ENCODE data around the gene TBL3. TPM values are rescaled to one million over a fixed set of nuclear protein-coding genes. Genes with fewer than 3 reads are reported as not detected.

The TBL3 gene
- total RNA-seq, 1 experiment from 2014 or later: 27.9 TPM

DNA sequence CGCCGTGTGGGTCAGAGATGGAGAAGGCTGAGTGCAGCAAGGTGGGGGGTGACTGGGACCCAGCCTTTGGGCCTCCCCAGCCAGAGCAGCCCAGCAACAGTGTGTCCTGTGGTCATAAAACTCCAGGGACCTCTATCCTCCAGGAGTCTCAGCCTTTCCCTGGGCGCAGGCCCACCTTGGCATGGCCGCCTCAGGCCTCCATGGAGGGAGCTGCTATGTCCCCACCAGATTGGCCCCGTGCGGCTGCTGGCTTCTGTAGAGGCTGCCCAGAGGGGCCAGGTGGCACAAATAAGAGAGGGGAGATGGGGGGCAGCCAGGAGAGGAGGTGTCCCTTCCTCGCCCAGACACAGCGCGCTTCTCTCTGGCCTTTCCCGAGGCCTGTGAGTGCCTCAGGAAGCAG is 15.3 kb downstream of the TBL3 start:
- in situ Hi-C loops (cut with HindIII; ENCODE audit: low pct_unique_long_range_greater_than_20kb, low sequenced_read_pairs): no loop called here
- DNase-seq (ENCODE audit: low read depth, low spot score): no peak

DNA sequence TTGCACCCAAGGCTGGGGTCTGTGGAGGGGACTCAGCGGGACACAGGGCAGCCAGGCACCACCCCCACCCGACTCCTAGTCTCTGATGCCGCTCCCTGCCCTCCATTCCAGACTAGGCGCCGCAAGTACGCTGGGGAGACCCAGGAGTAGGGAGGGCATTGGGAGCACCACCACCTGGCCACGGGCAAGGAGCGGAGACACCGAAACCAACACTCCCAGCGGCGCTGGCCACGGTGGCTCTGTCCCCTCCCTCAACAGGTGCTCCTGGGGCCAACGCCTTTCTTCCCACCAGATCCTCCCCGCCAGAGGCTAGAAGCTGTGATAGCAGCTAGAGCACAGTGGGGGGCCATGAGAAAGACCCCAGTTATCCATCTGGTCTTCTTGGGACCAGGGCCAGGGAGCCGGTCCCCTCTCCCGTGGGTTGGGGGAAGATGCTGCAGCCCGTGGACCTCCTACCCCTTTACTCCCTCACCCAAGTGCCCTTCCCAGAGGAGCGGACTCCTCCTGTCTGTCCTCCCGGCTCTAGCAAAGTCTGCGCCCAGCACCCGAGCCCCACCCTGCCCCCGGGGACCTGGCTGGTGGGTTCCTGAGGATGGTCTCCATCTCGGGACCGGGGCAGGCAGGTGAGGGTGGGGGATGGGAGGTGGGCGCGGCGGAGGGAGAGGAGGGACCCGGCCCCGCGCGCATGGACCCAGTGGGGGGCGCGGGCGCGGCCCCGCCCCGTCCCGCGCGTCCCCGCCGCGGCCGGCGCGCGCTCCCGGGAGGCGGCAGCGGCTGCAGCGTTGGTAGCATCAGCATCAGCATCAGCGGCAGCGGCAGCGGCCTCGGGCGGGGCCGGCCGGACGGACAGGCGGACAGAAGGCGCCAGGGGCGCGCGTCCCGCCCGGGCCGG is 17.6 kb downstream of the TBL3 start, which contains the start of gene SYNGR3:
Gene SYNGR3, plus strand, starts transcription at position 762 of the 892 bp plus-strand sequence. CDS start 133 bp downstream, outside the sequence.
- DNase-seq (ENCODE audit: low read depth, low spot score): no peak
- in situ Hi-C loops (cut with HindIII; ENCODE audit: low pct_unique_long_range_greater_than_20kb, low sequenced_read_pairs): no loop called here

DNA sequence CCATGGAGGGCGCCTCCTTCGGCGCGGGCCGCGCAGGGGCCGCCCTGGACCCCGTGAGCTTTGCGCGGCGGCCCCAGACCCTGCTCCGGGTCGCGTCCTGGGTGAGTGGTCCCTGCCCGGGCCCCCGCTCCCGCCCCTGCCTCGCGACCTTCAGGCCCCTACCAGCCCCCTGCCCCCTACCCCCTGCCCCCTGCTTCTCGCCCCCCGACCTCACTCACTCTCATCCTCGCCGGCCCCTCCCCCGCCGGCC is 18.2 kb downstream of the TBL3 start:
- no peak for DNase-seq (ENCODE audit: low read depth, low spot score)
- in situ Hi-C loops (cut with HindIII; ENCODE audit: low pct_unique_long_range_greater_than_20kb, low sequenced_read_pairs): no loop called here

DNA sequence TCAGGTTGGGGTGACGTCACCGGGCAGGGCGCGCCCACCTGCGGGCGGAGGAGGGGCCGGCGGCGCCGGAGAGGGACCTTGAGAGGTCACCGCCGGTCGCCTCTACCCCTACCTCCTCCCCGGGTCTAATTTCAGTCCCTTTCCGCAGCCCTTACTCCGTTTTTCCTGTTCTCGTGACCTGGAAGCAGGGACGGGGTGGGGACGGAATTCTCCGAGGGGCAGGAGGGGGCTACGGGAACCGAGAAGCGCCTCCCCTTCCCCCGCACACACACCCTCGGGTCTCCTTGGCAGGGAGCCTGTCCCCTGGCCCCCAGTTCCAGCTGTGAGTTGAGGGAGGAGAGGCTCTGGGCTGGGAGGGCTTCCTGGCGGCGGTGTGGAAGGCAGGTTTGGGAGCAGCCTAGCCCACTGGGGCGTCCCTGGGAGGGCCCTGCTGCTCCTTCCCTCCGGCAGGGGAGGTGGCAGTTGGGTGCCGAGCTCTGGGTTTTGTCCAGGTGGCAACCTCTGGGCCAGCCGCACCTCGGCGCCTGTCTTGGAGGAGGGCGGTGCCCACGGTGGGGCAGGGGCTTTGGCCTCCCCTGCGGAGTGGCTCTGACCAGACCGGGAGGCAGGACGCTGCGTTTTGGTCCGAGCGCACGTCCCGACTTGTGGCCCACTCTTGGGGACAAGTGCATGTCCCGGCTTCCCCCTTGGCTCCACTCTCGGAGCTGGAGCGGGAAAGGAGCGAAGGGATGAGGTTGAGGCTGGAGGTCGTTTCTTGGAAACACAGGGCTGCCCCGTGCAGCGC is 18.7 kb downstream of the TBL3 start:
- DNase-seq (ENCODE audit: low read depth, low spot score): no peak
- in situ Hi-C loops (cut with HindIII; ENCODE audit: low pct_unique_long_range_greater_than_20kb, low sequenced_read_pairs): no loop called here

DNA sequence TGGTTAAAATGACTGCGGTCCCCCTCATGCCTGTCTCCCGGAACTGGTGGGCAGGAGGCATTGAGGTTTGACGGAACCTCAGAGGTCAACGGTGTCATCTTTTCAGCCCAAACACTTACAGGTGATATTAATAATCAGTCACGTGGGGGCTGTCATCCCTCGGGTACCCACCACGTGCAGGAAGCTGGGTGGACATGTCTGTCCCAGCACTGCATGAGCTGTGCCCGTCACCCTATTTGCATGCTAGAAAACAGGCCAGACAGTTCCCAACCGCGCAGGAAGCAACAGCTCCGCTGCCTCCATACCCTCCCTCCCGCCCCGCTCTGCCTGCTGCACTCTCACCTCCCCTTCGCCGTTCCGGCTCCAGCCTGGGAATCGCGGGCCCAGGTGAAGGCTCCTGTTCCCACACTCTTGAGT is 19.3 kb downstream of the TBL3 start:
- in situ Hi-C loops (cut with HindIII; ENCODE audit: low pct_unique_long_range_greater_than_20kb, low sequenced_read_pairs): no loop called here
- no peak for DNase-seq (ENCODE audit: low read depth, low spot score)

DNA sequence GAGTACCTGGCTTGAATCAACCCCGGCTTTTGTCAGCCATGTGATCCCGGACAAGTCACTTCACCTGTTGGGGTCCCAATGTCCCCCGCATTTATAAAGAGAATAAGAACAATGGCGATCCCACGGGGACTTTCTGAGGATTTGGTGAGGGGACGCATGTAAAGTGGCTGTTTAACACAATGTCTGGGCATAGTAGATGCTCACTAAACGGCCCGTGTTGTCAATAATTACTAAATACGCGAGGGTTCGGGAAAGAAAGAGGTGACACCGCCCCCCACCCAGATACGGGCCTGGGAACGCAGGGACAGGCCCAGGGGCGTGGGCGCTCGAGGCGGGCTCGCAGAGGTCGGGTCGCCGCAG is 19.7 kb downstream of the TBL3 start:
- no peak for DNase-seq (ENCODE audit: low read depth, low spot score)

DNA sequence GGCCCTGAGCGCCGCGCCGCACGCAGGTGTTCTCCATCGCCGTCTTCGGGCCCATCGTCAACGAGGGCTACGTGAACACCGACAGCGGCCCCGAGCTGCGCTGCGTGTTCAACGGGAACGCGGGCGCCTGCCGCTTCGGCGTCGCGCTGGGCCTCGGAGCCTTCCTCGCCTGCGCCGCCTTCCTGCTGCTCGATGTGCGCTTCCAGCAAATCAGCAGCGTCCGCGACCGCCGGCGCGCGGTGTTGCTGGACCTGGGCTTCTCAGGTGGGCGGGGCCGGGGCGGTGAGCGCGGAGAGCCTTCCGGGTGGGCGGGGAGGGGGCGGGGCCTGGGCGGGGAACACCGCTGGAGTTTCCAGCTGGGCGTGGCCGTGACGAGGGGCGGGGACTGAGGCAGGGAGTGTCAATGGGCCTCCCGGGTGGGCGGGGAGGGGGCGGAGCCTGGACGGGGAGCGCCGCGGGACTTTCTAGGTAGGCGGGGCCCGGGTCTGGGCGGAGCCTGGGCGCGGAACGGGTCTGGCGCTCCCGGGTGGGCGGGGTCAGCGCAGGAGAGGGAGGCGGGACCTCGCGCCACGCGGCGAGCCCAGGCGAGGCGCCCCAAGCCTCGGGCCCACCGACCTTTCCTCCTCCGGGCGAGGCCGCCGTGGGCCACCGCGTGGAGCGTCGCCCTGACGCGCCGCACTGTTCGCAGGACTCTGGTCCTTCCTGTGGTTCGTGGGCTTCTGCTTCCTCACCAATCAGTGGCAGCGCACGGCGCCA is 20.3 kb downstream of the TBL3 start:
- peak; percentile 73 for DNase-seq (ENCODE audit: low read depth, low spot score)
- in situ Hi-C loops (cut with HindIII; ENCODE audit: low pct_unique_long_range_greater_than_20kb, low sequenced_read_pairs): no loop called here

More for the DNA sequence above, 19.7 kb downstream of the TBL3 start:
- in situ Hi-C loops (cut with HindIII; ENCODE audit: low pct_unique_long_range_greater_than_20kb, low sequenced_read_pairs): no loop called here

DNA sequence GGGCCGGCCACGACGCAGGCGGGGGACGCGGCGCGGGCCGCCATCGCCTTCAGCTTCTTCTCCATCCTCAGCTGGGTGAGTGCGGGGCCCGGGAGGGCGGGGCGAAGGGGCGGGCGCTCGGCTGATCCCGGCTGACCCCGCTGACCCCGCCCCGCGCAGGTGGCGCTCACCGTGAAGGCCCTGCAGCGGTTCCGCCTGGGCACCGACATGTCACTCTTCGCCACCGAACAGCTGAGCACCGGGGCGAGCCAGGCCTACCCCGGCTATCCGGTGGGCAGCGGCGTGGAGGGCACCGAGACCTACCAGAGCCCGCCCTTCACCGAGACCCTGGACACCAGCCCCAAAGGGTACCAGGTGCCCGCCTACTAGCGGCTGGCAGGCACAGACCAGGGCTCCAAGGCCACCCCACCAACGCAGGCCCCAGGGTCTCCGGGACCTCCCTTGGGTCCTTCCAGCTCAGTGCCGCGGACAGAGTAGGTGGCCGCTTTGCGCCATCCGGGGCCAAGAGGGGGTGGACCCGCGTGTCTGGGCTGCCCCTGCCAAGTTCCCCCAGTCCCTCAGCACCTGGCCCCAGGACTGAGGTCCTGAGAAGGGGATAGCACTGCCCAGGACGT is 21.0 kb downstream of the TBL3 start:
- DNase-seq (ENCODE audit: low read depth, low spot score): no peak
- in situ Hi-C loops (cut with HindIII; ENCODE audit: low pct_unique_long_range_greater_than_20kb, low sequenced_read_pairs): no loop called here

DNA sequence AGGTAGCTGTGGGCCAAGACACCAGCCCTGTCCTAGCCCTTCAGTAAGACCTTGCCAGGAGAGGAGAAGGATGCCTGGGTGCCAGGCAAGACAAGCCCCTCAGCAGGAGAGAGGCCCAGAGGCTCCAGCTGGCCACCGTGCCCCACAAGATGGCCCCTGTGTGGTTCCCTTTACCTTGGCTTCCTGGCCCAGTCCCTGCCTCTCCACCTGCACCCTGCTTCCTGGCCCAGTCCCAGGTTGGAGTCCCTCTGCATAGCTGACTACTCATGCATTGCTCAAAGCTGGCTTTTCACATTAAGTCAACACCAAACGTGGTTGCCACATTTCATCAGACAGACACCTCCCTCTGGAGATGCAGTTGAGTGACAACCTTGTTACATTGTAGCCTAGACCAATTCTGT is 21.9 kb downstream of the TBL3 start:
- in situ Hi-C loops (cut with HindIII; ENCODE audit: low pct_unique_long_range_greater_than_20kb, low sequenced_read_pairs): no loop called here
- DNase-seq (ENCODE audit: low read depth, low spot score): no peak

DNA sequence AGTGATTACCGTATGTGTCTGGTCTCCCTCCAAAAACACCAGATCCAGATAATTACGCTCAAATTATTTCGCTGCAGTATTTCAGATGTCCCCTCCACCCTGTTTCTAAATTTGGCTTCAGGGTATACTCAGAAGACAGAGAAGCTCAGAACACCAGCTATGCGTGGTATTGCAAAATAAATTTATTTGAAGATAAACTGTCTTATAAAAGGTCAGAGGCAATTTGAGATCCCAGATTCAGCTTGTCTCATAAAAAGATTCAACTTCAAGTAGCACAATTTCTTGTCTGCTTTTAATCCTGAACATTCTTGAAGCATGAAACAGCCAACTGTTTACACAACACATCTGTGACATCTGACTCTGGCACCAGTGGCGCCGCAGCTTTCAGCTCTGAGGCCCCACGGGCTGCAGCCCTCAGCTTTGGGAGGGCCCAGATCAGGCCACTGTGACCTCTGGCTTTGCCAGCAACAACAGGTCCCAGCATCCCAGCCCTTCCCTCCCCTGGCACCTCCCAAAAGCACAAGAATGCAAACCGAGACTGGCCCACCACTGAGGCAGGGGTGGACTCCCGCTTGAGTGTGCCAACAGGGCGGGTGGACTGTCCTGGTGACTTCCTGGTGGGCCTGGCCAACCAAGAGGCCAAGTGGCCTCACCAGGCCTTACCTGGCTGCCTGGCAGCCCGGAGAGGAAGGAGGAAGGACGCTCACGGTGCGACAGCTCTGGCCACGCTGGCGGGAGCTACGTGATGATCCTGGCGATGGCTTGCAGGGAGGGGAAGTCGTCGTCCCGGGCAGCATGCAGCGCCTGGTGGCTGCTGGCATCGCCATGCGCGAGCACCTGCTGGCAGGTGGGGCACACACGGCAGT is 25.9 kb downstream of the TBL3 start:
- DNase-seq (ENCODE audit: low read depth, low spot score): no peak
- in situ Hi-C loops (cut with HindIII; ENCODE audit: low pct_unique_long_range_greater_than_20kb, low sequenced_read_pairs): no loop called here

DNA sequence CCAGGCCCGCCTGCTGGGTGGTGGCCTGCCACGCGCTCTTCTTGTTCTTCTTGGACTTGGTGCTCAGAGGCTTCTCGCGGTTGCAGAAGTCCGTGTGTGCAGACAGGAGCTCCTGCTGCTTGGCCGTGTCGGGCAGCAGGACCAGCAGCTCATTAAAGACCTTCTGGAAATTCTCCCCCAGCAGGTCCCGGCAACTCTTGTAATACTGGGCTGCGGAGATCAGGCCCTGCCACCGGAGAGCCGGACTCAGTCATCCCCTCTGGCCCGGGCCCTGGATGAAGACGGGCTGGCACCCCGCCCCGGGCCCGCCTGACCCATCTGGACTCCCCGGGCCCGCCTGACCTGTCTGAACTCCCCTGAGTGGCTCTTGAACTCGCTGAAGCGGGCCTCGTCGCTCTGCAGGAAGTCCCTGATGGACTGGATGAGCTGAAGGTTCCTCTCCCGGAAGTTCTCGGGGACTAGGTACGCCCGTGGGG is 26.5 kb downstream of the TBL3 start:
- DNase-seq (ENCODE audit: low read depth, low spot score): no peak
- in situ Hi-C loops (cut with HindIII; ENCODE audit: low pct_unique_long_range_greater_than_20kb, low sequenced_read_pairs): no loop called here

DNA sequence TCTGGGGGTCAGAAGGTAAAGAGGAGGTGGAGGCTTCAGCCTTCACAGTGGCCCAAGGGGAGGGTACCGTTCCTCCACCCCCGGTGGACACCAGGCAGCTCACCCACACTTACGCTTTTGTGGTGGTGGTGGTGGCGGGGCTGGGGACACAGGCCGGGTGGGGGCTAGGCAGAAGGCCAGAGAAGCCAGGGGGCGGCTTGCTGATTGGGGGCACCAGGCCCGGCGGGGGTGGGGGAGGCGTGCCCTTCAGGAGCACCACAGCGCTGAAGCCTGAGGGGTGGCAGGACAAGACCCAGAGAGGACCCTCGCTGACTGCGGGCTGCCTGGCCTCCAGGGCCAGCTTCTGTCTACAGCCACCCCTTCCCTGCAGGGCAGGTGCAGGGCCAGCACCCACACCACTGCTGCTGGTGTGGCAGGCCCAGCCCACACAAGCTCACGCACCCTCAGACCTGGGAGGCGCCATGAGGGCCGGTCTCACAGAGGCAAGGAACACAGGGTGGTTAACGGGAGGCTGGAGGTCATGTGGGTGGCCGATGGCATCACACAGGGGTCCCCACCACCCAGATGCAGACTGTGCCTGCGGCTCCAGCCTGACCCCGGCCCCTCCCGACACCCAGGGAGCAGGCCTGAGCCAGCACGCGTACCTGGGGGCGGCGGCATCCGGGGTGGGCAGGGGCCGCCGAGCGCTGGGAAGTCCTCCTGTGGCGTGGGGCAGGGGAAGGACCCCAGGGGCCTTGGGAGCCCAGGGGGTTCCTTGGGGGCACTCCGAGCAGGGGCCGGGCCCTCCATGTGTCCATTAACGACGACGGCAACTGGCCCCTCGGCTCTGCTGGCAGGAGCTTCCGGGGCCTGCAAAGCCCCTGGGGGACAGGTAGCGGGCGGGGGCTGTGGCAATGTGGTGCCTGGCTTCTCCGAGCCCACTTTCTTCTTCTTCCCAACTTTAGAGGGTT is 27.3 kb downstream of the TBL3 start:
- no peak for DNase-seq (ENCODE audit: low read depth, low spot score)
- in situ Hi-C loops (cut with HindIII; ENCODE audit: low pct_unique_long_range_greater_than_20kb, low sequenced_read_pairs): no loop called here

DNA sequence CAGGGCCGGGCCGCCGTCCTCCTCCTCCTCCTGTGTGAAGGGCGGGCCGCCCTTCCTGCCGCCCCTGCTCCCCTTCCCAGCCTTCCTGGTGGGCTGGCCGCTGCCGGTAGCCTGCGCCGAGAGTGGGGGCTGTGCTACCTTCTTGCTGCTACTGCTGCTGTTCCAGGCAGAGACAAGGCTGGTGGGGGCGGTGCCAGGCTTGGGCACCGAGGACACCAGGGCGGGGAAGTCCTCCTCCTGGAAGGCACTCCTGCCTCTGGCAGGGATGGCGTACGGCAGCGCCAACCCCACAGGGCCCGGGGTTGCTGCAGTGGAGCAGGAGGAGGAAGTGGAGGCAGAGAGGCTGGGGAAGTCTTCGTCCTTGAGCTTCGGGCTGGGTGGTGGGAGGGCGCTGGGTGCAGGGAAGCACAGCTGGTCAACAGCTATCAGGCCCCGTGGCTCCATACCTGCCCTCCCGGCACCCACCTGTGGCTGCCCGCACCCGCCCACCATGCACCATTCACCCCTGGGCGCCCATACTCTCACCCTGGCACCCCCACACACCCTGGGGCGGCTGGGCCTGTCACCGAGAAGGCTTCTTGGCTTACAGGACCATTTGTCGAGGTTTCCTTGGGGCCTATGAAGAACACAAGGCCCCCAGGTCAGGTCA is 28.1 kb downstream of the TBL3 start:
- in situ Hi-C loops (cut with HindIII; ENCODE audit: low pct_unique_long_range_greater_than_20kb, low sequenced_read_pairs): no loop called here
- no peak for DNase-seq (ENCODE audit: low read depth, low spot score)

DNA sequence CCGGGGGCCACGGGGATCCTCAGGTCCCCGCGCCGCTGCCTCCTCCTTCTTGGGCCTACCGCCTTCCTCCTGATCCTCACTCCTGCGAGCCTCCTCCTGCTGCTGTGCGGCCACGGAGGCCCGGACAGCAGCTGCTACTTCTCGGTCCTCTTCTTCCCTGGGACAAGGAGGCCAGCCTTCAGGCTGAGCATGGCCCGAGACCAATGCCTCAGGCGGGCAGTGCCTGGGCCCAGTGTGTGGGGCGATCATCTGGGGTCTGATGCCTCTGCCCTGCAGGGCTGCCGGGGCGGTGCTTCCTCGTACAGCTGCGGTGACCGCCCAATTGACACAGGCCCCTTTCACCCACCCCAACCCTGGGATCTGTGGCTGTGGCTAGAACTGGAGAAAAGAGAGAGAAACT is 29.2 kb downstream of the TBL3 start:
- in situ Hi-C loops (cut with HindIII; ENCODE audit: low pct_unique_long_range_greater_than_20kb, low sequenced_read_pairs): no loop called here
- no peak for DNase-seq (ENCODE audit: low read depth, low spot score)

DNA sequence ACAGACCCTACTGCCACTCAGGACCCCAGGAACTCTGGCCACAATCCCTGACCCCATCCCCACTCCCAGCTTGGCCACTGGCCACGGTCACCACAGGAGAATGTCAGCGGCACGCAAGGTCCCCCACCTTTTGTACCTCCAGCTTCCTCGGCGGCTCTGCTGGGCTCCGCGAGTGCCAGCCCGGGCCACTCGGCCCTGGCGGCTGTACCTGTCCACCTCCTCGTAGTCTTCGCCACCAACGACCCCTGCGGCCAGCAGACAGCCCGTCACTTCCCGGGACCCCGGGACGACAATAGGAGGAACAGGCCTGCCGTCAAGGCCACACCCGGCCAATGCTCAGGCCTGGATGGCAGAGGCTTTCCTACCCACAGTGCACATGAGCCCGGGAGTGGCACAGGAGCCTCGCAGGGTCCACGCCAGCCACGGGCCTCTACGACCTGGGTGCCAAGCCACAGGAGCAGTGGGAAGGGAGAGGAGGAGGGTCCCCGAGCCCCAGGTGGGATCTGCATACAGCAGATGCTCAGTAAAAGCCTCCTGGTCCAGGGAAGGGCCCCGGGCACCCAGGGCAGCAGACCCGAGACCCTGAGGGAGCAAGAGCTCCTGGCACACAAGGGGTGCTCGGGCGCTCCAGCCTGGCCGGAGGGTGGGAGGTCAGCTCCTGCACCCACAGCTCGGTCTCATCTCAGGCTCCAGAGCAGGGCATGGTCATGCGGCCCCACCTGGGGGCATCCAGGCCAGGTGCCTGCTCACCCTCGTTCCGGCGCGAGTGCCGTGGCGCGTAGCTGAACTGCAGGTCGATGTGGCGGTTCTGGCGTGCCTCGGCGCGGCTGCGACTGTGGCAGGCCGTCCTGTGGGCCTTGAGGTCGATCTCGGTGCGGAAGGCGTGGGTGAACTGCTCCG is 29.9 kb downstream of the TBL3 start:
- no peak for DNase-seq (ENCODE audit: low read depth, low spot score)
- in situ Hi-C loops (cut with HindIII; ENCODE audit: low pct_unique_long_range_greater_than_20kb, low sequenced_read_pairs): no loop called here

All from SK-MEL-5 (cell line).